SK-N-SH treated with all-trans-retinoic acid at 6 μM for 48 hours (cell line): ENCODE measurements around the gene IDUA.

Experiments
- BACH2 ChIP-seq: fragments of 250-450 bp; sonication (Bioruptor Pico); IDR thresholded peaks from 2 replicates; pipeline ENCODE4 v1.9.0; 2021; ENCODE audit warnings: mild to moderate bottlenecking, borderline replicate concordance
- CSRNP3 ChIP-seq: fragments of 250-450 bp; sonication (Bioruptor Pico); IDR thresholded peaks from 2 replicates; pipeline ENCODE4 v1.5.1; 2021; ENCODE audit warnings: mild to moderate bottlenecking, moderate library complexity
- POU6F1 ChIP-seq: fragments of 250-450 bp; sonication (Bioruptor Pico); IDR thresholded peaks from 2 replicates; pipeline ENCODE4 v1.8.0; 2021; ENCODE audit warnings: low read depth, mild to moderate bottlenecking, moderate library complexity, borderline replicate concordance
- TOX ChIP-seq: fragments of 250-450 bp; sonication (Bioruptor Pico); IDR thresholded peaks from 2 replicates; pipeline ENCODE4 v1.8.0; 2021; ENCODE audit warnings: mild to moderate bottlenecking, moderate library complexity, borderline replicate concordance
- ZFP30 ChIP-seq: fragments of 450-650 bp; formaldehyde crosslinking; IDR thresholded peaks from 2 replicates; pipeline ENCODE4 v1.5.0; 2022; ENCODE audit warnings: mild to moderate bottlenecking, moderate library complexity

- TF ChIP-seq CSRNP3 (CRISPR knock-in tag) (no peak), ZFP30 (CRISPR knock-in tag) (no peak), BACH2 (CRISPR knock-in tag) (no peak), TOX (CRISPR knock-in tag) (no peak), POU6F1 (no peak)
These were observed 18.0 kb downstream of the IDUA start for GRCh38 chr4:1004557-1005485.
